BJ (cell line): ENCODE measurements around the gene HMOX2. TPM values are rescaled to one million over a fixed set of nuclear protein-coding genes. Genes with fewer than 3 reads are reported as not detected.

Experiments used
- CTCF ChIA-PET: fragments of 350-600 bp; formaldehyde crosslinking; extraction: SDS; loops from one replicate; lab custom pipeline; 2021; ENCODE audit warnings: antibody characterized with exemption, inconsistent platforms; lab: Yijun Ruan, JAX
- POLR2A ChIA-PET: fragments of 300-600 bp; sonication (Branson Sonifier 250); formaldehyde crosslinking; extraction: SDS; loops from one replicate; lab custom pipeline; 2021; ENCODE audit warnings: antibody characterized with exemption; lab: Charles Lee
- DNase-seq: peaks from one replicate; pipeline ENCODE4 v3.0.0-alpha.2; 2011; ENCODE audit warnings: low read depth
- H3K27me3 ChIP-seq: 2 replicates; pipeline ENCODE4 v1.6.0; 2011; ENCODE audit warnings: low read length; ENCODE audit not compliant: control insufficient read depth, insufficient read depth
- H3K36me3 ChIP-seq: 2 replicates; pipeline ENCODE4 v1.5.1; 2011; ENCODE audit warnings: low read length; ENCODE audit not compliant: control insufficient read depth, insufficient read depth
- H3K4me3 ChIP-seq: 2 replicates; pipeline ENCODE4 v1.5.1; 2011; ENCODE audit warnings: low read depth, mild to moderate bottlenecking, control low read depth, low read length
- polyA plus RNA-seq: library from polyadenylated mRNA; depleted of rRNA; stranded (reverse); fragments of >200 nt; gene quantifications from 2 replicates; pipeline ENCODE4 v1.2.3, GENCODE V29; 2011
- TF ChIP-seq, protein P1 (sequence below): IDR thresholded peaks from 2 replicates; pipeline ENCODE4 v1.5.1; 2011; ENCODE audit warnings: low read depth, mild to moderate bottlenecking, control low read depth, inconsistent platforms, low read length, moderate library complexity; ENCODE audit not compliant: insufficient read depth

The HMOX2 gene
- polyA plus RNA-seq, 1 experiment, result 59.5 TPM

DNA sequence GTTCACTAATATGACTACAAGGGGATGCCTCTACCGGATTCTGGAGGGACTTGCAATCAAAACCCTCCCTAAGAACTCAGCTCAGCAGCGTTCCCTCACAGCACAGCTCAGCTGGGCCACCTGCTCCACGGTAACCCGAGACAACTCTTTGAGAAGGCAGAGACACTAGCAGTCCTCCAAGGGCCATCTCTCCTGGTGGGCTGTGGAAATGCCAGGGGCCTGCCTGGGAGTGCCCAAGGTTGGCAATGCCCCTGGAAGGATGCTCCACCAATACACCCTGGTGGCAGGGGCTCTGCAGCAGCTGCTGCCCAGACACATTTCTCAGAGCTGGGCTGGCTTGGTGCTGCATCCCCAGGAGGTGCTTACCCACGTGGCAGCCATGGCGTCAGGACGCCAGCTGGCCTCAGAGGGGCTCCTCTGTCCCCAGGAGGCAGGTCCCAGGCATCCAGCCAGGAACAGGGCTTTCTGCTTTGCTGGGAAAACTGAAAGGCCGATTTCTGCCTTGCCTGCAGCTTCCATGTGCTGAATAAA lies 45.9 kb downstream of the HMOX2 start:
- Histone ChIP-seq H3K27me3 (no peaks in the 10 kb centered on the region), H3K36me3 (no peaks in the 10 kb centered on the region), H3K4me3 (no peak overlapping the region)
- TF ChIP-seq, protein P1, sequence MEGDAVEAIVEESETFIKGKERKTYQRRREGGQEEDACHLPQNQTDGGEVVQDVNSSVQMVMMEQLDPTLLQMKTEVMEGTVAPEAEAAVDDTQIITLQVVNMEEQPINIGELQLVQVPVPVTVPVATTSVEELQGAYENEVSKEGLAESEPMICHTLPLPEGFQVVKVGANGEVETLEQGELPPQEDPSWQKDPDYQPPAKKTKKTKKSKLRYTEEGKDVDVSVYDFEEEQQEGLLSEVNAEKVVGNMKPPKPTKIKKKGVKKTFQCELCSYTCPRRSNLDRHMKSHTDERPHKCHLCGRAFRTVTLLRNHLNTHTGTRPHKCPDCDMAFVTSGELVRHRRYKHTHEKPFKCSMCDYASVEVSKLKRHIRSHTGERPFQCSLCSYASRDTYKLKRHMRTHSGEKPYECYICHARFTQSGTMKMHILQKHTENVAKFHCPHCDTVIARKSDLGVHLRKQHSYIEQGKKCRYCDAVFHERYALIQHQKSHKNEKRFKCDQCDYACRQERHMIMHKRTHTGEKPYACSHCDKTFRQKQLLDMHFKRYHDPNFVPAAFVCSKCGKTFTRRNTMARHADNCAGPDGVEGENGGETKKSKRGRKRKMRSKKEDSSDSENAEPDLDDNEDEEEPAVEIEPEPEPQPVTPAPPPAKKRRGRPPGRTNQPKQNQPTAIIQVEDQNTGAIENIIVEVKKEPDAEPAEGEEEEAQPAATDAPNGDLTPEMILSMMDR, result no peak
- CTCF ChIA-PET, result interaction anchor here (0.5 to 1.6 kb wide), 6 partner anchors 11 to 64 kb away, joined by 3 to 6 read pairs (median 3); no protein-coding TSS in a partner anchor
- POLR2A ChIA-PET, result no interaction called here
- no peak for DNase-seq

DNA sequence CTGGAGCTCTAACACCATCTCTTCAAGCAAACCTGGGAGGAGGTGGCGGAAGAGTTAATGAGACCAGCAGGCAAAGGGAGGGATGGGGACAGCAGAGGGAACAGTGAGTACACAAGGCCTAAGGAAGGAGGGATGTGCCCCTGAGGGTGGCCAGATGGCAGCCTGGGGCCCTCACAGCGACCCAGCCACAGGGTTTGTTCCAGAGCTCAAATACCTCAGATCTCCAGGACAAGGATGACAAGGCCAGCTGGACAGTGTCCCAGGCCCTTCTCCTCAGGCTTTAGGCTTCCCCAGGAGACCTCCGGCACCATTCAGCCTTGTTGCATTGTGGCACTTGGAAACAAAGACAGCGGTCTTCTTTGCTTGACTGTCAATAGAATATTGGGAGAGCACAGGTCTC lies 47.5 kb downstream of the HMOX2 start:
- POLR2A ChIA-PET, result no interaction called here
- no peak overlapping the region for H3K4me3 ChIP-seq
- no peaks in the 10 kb centered on the region for H3K36me3 ChIP-seq
- no peak for DNase-seq
- TF ChIP-seq, protein P1, result no peak
- no peaks in the 10 kb centered on the region for H3K27me3 ChIP-seq
- CTCF ChIA-PET, result interaction anchor here (0.6 to 1.3 kb wide), 10 partner anchors 9 to 127 kb away, joined by 3 to 6 read pairs (median 3); partner anchors contain the start of gene C16orf96

DNA sequence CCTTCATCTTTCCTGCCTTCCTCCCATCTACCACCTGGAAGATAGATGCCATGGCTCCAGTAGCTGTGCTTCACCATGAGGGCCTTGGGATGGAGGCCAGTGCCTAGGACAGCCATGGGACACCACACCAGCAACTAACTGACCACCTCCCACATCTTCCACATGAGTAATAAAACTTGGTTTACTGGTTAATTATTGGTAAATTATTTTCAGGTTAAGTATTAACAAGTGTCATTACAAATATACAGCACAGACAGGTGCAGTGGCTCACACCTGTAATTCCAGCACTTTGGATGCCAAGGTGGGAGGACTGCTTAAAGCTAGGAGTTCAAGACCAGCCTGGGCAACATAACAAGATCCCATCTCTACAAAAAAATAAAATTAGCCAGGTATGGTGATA lies 48.4 kb downstream of the HMOX2 start:
- no peak for DNase-seq
- no peaks in the 10 kb centered on the region for H3K36me3 ChIP-seq
- ChIA-PET POLR2A (no interaction called here), CTCF (interaction anchor here (1.0 to 2.7 kb wide), 7 partner anchors 8 to 35 kb away, joined by 3 to 15 read pairs (median 3); no protein-coding TSS in a partner anchor)
- no peaks in the 10 kb centered on the region for H3K27me3 ChIP-seq
- no peak overlapping the region for H3K4me3 ChIP-seq
- TF ChIP-seq, protein P1, result no peak

DNA sequence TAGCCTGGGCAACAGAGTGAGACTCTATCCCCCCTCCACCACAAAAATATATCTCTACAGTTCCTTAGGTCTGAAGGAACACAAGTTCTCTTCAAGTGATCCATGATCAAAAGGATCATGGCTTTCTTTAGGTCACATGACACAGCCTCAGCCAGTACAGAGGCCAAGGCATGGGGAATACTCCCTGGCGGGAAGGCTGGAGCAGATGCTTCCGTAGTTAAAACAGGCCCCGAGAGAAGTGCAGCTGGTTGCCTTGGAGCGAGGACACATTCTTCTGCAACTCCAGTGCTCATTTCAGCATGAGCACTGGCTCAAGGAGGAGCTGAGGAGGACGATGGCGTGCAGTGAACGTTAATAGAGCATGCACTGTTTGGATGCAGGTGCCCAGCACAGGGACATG lies 48.9 kb downstream of the HMOX2 start:
- no peaks in the 10 kb centered on the region for H3K27me3 ChIP-seq
- CTCF ChIA-PET, result interaction anchor here (1.0 to 2.7 kb wide), 6 partner anchors 8 to 23 kb away, joined by 3 to 15 read pairs (median 3); no protein-coding TSS in a partner anchor
- no peaks in the 10 kb centered on the region for H3K36me3 ChIP-seq
- TF ChIP-seq, protein P1, result no peak
- POLR2A ChIA-PET, result no interaction called here
- no peak for DNase-seq
- no peak overlapping the region for H3K4me3 ChIP-seq

DNA sequence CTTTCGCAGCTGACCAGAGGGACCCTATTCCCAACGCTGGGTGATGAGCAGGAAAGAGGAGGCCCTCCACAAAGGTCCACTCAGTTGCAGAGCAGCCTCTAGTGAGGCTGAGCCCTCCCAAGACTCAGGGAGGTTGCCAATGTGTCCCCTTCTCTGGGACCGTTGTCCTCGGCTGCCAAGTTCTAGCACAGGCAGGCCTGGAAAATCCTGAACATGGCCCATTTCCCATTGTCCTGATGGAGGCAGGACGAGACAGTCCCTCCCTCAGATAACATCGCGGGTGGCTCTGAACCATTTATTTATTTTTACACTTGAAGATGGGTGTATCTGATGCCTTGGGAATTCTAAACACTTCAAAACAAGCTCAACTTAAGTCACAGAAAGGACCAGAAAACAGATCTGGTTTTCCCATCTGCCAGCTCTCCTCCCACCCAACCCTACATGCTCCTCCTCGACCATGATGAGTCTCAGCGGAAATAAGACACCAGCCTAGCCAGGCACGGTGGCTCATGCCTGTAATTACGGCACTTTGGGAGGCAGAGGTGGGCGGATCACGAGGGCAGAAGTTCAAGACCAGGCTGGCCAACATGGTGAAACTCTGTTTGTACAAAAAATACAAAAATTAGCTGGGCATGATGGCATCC lies 49.6 kb downstream of the HMOX2 start:
- no peaks in the 10 kb centered on the region for H3K27me3 ChIP-seq
- no peak for DNase-seq
- TF ChIP-seq, protein P1, result no peak
- CTCF ChIA-PET, result interaction anchor here (0.6 to 2.7 kb wide), 5 partner anchors 9 to 1470 kb away, joined by 3 to 15 read pairs (median 3); no protein-coding TSS in a partner anchor
- no peak overlapping the region for H3K4me3 ChIP-seq
- POLR2A ChIA-PET, result no interaction called here
- no peaks in the 10 kb centered on the region for H3K36me3 ChIP-seq
